ENCODE measurements around the gene LAMP1.

GRCh38 chr13:113353254-113353653, 56.2 kb downstream of the LAMP1 start:
- no peak for TF ChIP-seq CTCF (IDR thresholded peaks at IDR 0.05)
- no peak for TF ChIP-seq POLR2A (IDR thresholded peaks at IDR 0.05)

Data from Peyer's patch (tissue), 4 donors.